COLO668 (cell line): ENCODE results near the gene KSR1.
"Not testable (repeated sequence)": the region's sequence is repeated elsewhere in the genome, so short reads cannot be mapped to it uniquely, and the experiment has no call there.

Experiments
- DNase-seq: peaks from one replicate; lab custom pipeline; 2025; ENCODE audit not compliant: unreplicated experiment; lab: John Stamatoyannopoulos, UW

KSR1 gene

GRCh38 chr17:27491713-27492190 is 35.5 kb downstream of the KSR1 start:
- DNase-seq = no peak

GRCh38 chr17:27492470-27492869 is 36.2 kb downstream of the KSR1 start:
- no peak for DNase-seq

- DNase-seq = no peak
These were observed 36.8 kb downstream of the KSR1 start for GRCh38 chr17:27493088-27493487.

GRCh38 chr17:27494192-27495091 is 38.2 kb downstream of the KSR1 start:
- DNase-seq = peak; percentile 43

GRCh38 chr17:27495460-27495859 is 39.2 kb downstream of the KSR1 start:
- DNase-seq = no peak

- peak; percentile 11 for DNase-seq
These were observed 39.8 kb downstream of the KSR1 start for GRCh38 chr17:27496005-27496404.

GRCh38 chr17:27496437-27496943 is 40.2 kb downstream of the KSR1 start:
- peak; percentile 79 for DNase-seq

GRCh38 chr17:27496971-27497370 is 40.7 kb downstream of the KSR1 start:
- DNase-seq = no peak

GRCh38 chr17:27497696-27498095 is 41.4 kb downstream of the KSR1 start:
- DNase-seq = peak; percentile 3

GRCh38 chr17:27498615-27499309 is 42.5 kb downstream of the KSR1 start:
- no peak for DNase-seq

GRCh38 chr17:27499451-27500265 is 43.4 kb downstream of the KSR1 start:
- DNase-seq = no peak

- DNase-seq = not testable (repeated sequence)
These were observed 45.1 kb downstream of the KSR1 start for GRCh38 chr17:27501338-27501737.

GRCh38 chr17:27502526-27503324 is 46.5 kb downstream of the KSR1 start:
- DNase-seq = no peak

GRCh38 chr17:27503611-27504010 is 47.4 kb downstream of the KSR1 start:
- DNase-seq = no peak

- peak; percentile 56 for DNase-seq
These were observed 48.1 kb downstream of the KSR1 start for GRCh38 chr17:27504188-27504995.

GRCh38 chr17:27506348-27507218 is 50.3 kb downstream of the KSR1 start:
- DNase-seq = peak; percentile 52

- no peak for DNase-seq
These were observed 55.1 kb downstream of the KSR1 start for GRCh38 chr17:27511168-27511883.

GRCh38 chr17:27512031-27512430 is 55.8 kb downstream of the KSR1 start:
- no peak for DNase-seq
